ENCODE data around the gene LRP5.

LRP5 gene

DNA sequence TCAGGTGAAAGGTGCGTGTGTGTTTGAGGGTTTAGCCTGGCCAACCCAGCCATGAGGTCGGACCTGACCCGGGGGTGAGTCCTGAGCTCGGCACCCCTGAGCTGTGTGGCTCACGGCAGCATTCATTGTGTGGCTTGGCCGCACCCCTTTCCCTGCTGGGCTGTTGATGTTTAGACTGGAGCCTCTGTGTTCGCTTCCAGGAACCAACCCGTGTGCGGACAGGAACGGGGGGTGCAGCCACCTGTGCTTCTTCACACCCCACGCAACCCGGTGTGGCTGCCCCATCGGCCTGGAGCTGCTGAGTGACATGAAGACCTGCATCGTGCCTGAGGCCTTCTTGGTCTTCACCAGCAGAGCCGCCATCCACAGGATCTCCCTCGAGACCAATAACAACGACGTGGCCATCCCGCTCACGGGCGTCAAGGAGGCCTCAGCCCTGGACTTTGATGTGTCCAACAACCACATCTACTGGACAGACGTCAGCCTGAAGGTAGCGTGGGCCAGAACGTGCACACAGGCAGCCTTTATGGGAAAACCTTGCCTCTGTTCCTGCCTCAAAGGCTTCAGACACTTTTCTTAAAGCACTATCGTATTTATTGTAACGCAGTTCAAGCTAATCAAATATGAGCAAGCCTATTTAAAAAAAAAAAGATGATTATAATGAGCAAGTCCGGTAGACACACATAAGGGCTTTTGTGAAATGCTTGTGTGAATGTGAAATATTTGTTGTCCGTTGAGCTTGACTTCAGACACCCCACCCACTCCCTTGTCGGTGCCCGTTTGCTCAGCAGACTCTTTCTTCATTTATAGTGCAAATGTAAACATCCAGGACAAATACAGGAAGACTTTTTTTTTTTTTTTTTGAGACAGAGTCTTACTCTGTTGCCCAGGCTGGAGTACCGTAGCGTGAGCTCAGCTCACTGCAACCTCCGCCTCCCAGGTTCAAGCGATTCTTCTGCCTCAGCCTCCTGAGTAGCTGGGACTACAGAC, 94.2 kb downstream of the LRP5 start:
- Histone ChIP-seq H3K27ac (no peak overlapping the region), H3K4me3 (no peak overlapping the region), H3K27me3 (no peaks in the 10 kb centered on the region), H3K9me3 (no peaks in the 10 kb centered on the region), H4K20me1 (peaks cover 69% of the 10 kb centered on the region), H3K36me3 (peaks cover 94% of the 10 kb centered on the region), H3K4me2 (no peak overlapping the region), H3K4me1 (peaks cover 10% of the 10 kb centered on the region), H3K9ac (no peak overlapping the region)
- TF ChIP-seq Cebpa-rat (IDR thresholded peaks at IDR 0.05), result no peak

DNA sequence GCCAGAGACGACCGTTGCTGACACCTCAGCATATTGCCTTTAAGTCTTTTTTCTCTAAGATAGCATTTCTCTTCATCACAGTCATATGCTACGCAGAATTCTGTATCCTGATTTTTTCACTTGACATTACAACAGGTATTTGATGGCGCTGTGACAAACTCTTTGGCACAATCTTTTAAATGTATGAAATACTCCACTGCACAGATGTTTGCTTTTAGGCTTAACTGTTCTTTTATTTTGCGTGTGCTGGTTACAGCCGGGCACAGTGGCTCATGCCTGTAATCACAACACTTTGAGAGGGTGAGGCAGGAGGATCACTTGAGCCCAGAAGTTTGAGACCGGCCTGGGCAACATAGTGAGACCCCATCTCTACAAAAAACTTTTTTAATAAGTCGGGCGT, 96.1 kb downstream of the LRP5 start:
- Histone ChIP-seq H3K4me2 (no peak overlapping the region), H3K4me1 (peaks cover 28% of the 10 kb centered on the region), H3K4me3 (no peak overlapping the region), H3K27me3 (no peaks in the 10 kb centered on the region), H4K20me1 (peaks cover 67% of the 10 kb centered on the region), H3K9me3 (no peaks in the 10 kb centered on the region), H3K9ac (no peak overlapping the region), H3K27ac (no peak overlapping the region), H3K36me3 (peaks cover 94% of the 10 kb centered on the region)
- TF ChIP-seq Cebpa-rat (IDR thresholded peaks at IDR 0.05), result no peak

- peaks cover 96% of the 10 kb centered on the region for H3K36me3 ChIP-seq
- H4K20me1 ChIP-seq, result peaks cover 71% of the 10 kb centered on the region
Measured at GRCh38 chr11:68409748-68410344, 97.5 kb downstream of the LRP5 start.

GRCh38 chr11:68411501-68411991, 99.2 kb downstream of the LRP5 start:
- Histone ChIP-seq H3K9ac (0 out of 2 replicates have a peak overlapping the region, but pooled peaks have one; percentile 35), H3K4me3 (no peak overlapping the region), H4K20me1 (peaks cover 65% of the 10 kb centered on the region), H3K27me3 (no peaks in the 10 kb centered on the region), H3K4me1 (peaks cover 46% of the 10 kb centered on the region), H3K36me3 (peaks cover 93% of the 10 kb centered on the region), H3K4me2 (peak overlapping the region; percentile 40), H3K9me3 (no peaks in the 10 kb centered on the region), H3K27ac (peak overlapping the region; percentile 45)
- TF ChIP-seq Cebpa-rat (IDR thresholded peaks at IDR 0.05), result no peak

More at GRCh38 chr11:68409748-68410344, 97.5 kb downstream of the LRP5 start:
- Histone ChIP-seq H3K27ac (peak overlapping the region; percentile 45; the same call in 1 of the 2 replicates), H3K4me3 (no peak overlapping the region), H3K9me3 (no peaks in the 10 kb centered on the region), H3K4me1 (peaks cover 42% of the 10 kb centered on the region), H3K27me3 (no peaks in the 10 kb centered on the region), H3K9ac (no peak overlapping the region), H3K4me2 (no peak overlapping the region)
- no peak for TF ChIP-seq Cebpa-rat (IDR thresholded peaks at IDR 0.05)

GRCh38 chr11:68412593-68413475, 100.4 kb downstream of the LRP5 start:
- H4K20me1 ChIP-seq, result peaks cover 64% of the 10 kb centered on the region
- peaks cover 93% of the 10 kb centered on the region for H3K36me3 ChIP-seq
- H3K9me3 ChIP-seq, result no peaks in the 10 kb centered on the region
- no peak overlapping the region for H3K4me3 ChIP-seq
- no peaks in the 10 kb centered on the region for H3K27me3 ChIP-seq
- H3K9ac ChIP-seq, result peak overlapping the region; percentile 68; the same call in 1 of the 2 replicates
- H3K27ac ChIP-seq, result peak overlapping the region; percentile 79
- peak overlapping the region; percentile 78 for H3K4me2 ChIP-seq
- TF ChIP-seq Cebpa-rat (IDR thresholded peaks at IDR 0.05), result no peak
- H3K4me1 ChIP-seq, result peaks cover 46% of the 10 kb centered on the region

GRCh38 chr11:68413591-68413999, 101.2 kb downstream of the LRP5 start:
- H3K27ac ChIP-seq, result peak overlapping the region; percentile 79
- H3K4me2 ChIP-seq, result peak overlapping the region; percentile 78
- H4K20me1 ChIP-seq, result peaks cover 71% of the 10 kb centered on the region
- no peaks in the 10 kb centered on the region for H3K9me3 ChIP-seq
- TF ChIP-seq Cebpa-rat (IDR thresholded peaks at IDR 0.05), result no peak
- peaks cover 93% of the 10 kb centered on the region for H3K36me3 ChIP-seq
- no peak overlapping the region; the same call in 1 of the 2 replicates for H3K4me3 ChIP-seq
- H3K9ac ChIP-seq, result peak overlapping the region; percentile 68; the same call in 1 of the 2 replicates
- peaks cover 46% of the 10 kb centered on the region for H3K4me1 ChIP-seq
- H3K27me3 ChIP-seq, result no peaks in the 10 kb centered on the region

- Histone ChIP-seq H3K4me2 (peak overlapping the region; percentile 78), H3K27me3 (no peaks in the 10 kb centered on the region), H3K9ac (peak overlapping the region; percentile 68; the same call in 1 of the 2 replicates), H3K9me3 (no peaks in the 10 kb centered on the region), H3K27ac (peak overlapping the region; percentile 79), H3K4me3 (peak overlapping the region; percentile 0; the same call in 1 of the 2 replicates), H3K4me1 (peaks cover 46% of the 10 kb centered on the region), H3K36me3 (peaks cover 97% of the 10 kb centered on the region), H4K20me1 (peaks cover 78% of the 10 kb centered on the region)
- TF ChIP-seq Cebpa-rat (IDR thresholded peaks at IDR 0.05), result no peak
Measured at GRCh38 chr11:68414496-68415221, 102.3 kb downstream of the LRP5 start.

DNA sequence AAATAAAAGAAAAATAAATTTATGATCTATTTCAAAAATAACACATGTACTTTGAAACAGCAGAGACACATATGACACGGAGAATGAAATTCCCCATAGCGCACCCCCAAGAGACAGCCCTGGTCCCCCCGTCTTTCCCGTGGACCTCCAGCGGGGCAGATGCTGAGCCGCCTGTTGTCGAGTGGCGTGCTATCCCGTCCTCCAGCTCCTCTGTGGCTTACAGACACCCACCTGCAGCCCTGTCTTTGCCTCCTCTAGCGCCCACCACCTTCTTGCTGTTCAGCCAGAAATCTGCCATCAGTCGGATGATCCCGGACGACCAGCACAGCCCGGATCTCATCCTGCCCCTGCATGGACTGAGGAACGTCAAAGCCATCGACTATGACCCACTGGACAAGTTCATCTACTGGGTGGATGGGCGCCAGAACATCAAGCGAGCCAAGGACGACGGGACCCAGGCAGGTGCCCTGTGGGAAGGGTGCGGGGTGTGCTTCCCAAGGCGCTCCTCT, 103.7 kb downstream of the LRP5 start:
- peaks cover 97% of the 10 kb centered on the region for H3K36me3 ChIP-seq
- peaks cover 45% of the 10 kb centered on the region for H3K4me1 ChIP-seq
- H3K4me3 ChIP-seq, result no peak overlapping the region
- no peaks in the 10 kb centered on the region for H3K27me3 ChIP-seq
- H3K9me3 ChIP-seq, result no peaks in the 10 kb centered on the region
- H3K27ac ChIP-seq, result 0 out of 2 replicates have a peak overlapping the region, but pooled peaks have one; percentile 35
- no peak overlapping the region for H3K9ac ChIP-seq
- TF ChIP-seq Cebpa-rat (IDR thresholded peaks at IDR 0.05), result no peak
- H4K20me1 ChIP-seq, result peaks cover 78% of the 10 kb centered on the region
- H3K4me2 ChIP-seq, result no peak overlapping the region
